HepG2 (cell line): ENCODE measurements around the gene CAPN10. TPM values are rescaled to one million over a fixed set of nuclear protein-coding genes. Genes with fewer than 3 reads are reported as not detected.

ENCODE experiments used
- ATRX ChIP-seq: sonication (generic); formaldehyde crosslinking; IDR thresholded peaks from 2 replicates; pipeline ENCODE4 v1.4.0; 2020; ENCODE audit warnings: missing genetic modification reagents, borderline replicate concordance
- HNRNPLL ChIP-seq: fragments of 200-400 bp; formaldehyde crosslinking; IDR thresholded peaks from 2 replicates; pipeline ENCODE4 v1.6.1; 2017; ENCODE audit warnings: mild to moderate bottlenecking, low read depth, low read length; ENCODE audit not compliant: poor library complexity, severe bottlenecking
- IKZF4 ChIP-seq: sonication (generic); formaldehyde crosslinking; IDR thresholded peaks from 2 replicates; pipeline ENCODE4 v1.5.1; 2020; ENCODE audit warnings: borderline replicate concordance, mild to moderate bottlenecking, low read depth, missing genetic modification reagents; ENCODE audit errors: not compliant biosample characterization
- ZFP36L2 ChIP-seq: sonication (generic); formaldehyde crosslinking; IDR thresholded peaks from 2 replicates; pipeline ENCODE4 v1.4.0; 2020; ENCODE audit warnings: missing genetic modification reagents
- ZNF282 ChIP-seq: fragments of 450-650 bp; IDR thresholded peaks from 2 replicates; pipeline ENCODE4 v1.6.1; 2018; ENCODE audit not compliant: partially characterized antibody
- ZNF451 ChIP-seq: sonication (generic); formaldehyde crosslinking; IDR thresholded peaks from 2 replicates; pipeline ENCODE4 v1.5.0; 2020; ENCODE audit warnings: mild to moderate bottlenecking, missing genetic modification reagents
- ZNF570 ChIP-seq: sonication (generic); formaldehyde crosslinking; IDR thresholded peaks from 2 replicates; pipeline ENCODE4 v1.4.0; 2020; ENCODE audit warnings: mild to moderate bottlenecking, missing genetic modification reagents, borderline replicate concordance
- polyA plus RNA-seq, 8 experiments: library from polyadenylated mRNA; depleted of rRNA in 3 of 8; stranded (reverse) in 7 of 8; unstranded in 1 of 8; fragments of >200 nt; fragmentation: Illumina TruSeq in 4 of 8; extraction: Trizol in 4 of 8; gene quantifications; 2 replicates each; pipeline versions ENCODE4 v1.2.1 to v1.2.3, GENCODE V29; 2011 to 2016; ENCODE audit warnings: low read depth in 4 of 8, missing spikeins in 1 of 8, mixed read lengths in 1 of 8; ENCODE audit not compliant: insufficient read depth in 1 of 8
- total RNA-seq, 5 experiments: library from RNA; depleted of rRNA; stranded (reverse); fragments of >200 nt; fragmentation: Illumina TruSeq; extraction: Trizol; gene quantifications; 2 replicates each; pipeline ENCODE4 v1.2.3, GENCODE V29; 2016; ENCODE audit warnings: low read depth in 1 of 5
- TF ChIP-seq, protein P1 (sequence below): fragments of 450-650 bp; IDR thresholded peaks from 2 replicates; pipeline ENCODE4 v1.6.1; 2017; ENCODE audit warnings: mild to moderate bottlenecking
- TF ChIP-seq, protein P2 (sequence below): sonication (generic); formaldehyde crosslinking; conservative IDR thresholded peaks from 2 replicates; pipeline ENCODE4 v1.4.0; 2020; ENCODE audit warnings: missing genetic modification reagents
- TF ChIP-seq, protein P3 (sequence below): sonication (generic); formaldehyde crosslinking; IDR thresholded peaks from 2 replicates; pipeline ENCODE4 v1.4.0; 2020; ENCODE audit warnings: mild to moderate bottlenecking, missing genetic modification reagents
- TF ChIP-seq, protein P4 (sequence below): sonication (generic); formaldehyde crosslinking; IDR thresholded peaks from 2 replicates; pipeline ENCODE4 v1.4.0; 2020; ENCODE audit warnings: missing genetic modification reagents
- TF ChIP-seq, protein P5 (sequence below): sonication (generic); formaldehyde crosslinking; conservative IDR thresholded peaks from 2 replicates; pipeline ENCODE4 v1.8.1; 2023; ENCODE audit warnings: missing genetic modification reagents
- TF ChIP-seq, protein P6 (sequence below): IDR thresholded peaks from 2 replicates; pipeline ENCODE4 v1.6.1; 2016; ENCODE audit warnings: control low read depth

CAPN10 gene
- total and polyA plus RNA-seq, 2 of the 13 experiments (the other 11 are each of a cell fraction or from before 2014, with no cell fraction given) = 27.6 to 32.4 TPM

DNA sequence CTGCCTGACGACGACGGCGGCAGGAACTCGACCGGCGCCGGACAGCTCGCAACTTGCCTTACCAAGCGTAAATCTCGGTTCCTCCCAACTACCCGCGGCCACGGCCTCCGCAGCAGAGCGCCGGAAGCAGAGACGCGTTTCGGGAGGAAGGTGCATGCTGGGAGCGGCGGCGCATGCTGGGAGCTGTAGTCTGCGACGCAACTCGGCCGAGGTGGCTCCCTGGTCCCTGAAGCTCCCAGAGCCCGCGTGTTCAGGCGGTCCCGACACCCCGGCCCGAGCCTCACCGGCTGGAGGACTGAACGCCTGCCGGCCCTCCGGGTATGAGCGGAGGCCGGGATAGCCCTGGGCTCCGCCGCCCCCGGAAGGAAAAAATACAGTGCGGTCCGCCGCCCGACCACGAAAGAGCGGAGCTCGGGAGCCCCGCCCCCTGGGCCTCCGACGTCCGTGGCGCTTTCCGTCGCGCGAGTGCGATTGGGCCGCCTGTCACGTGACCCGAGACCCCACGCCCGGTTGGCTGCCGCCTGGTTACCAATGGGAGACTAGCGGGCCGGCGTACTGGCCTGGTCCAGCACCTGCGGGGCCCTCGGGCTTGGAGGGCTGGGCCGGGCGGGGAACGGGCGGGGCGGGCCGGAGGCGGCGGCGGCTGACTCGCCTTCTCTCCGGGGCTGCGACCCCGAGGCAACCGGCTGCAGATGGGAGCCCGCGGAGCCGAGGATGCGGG lies at the start of gene CAPN10 (continued):
- TF ChIP-seq, protein P1, sequence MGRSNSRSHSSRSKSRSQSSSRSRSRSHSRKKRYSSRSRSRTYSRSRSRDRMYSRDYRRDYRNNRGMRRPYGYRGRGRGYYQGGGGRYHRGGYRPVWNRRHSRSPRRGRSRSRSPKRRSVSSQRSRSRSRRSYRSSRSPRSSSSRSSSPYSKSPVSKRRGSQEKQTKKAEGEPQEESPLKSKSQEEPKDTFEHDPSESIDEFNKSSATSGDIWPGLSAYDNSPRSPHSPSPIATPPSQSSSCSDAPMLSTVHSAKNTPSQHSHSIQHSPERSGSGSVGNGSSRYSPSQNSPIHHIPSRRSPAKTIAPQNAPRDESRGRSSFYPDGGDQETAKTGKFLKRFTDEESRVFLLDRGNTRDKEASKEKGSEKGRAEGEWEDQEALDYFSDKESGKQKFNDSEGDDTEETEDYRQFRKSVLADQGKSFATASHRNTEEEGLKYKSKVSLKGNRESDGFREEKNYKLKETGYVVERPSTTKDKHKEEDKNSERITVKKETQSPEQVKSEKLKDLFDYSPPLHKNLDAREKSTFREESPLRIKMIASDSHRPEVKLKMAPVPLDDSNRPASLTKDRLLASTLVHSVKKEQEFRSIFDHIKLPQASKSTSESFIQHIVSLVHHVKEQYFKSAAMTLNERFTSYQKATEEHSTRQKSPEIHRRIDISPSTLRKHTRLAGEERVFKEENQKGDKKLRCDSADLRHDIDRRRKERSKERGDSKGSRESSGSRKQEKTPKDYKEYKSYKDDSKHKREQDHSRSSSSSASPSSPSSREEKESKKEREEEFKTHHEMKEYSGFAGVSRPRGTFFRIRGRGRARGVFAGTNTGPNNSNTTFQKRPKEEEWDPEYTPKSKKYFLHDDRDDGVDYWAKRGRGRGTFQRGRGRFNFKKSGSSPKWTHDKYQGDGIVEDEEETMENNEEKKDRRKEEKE = no peak
- TF ChIP-seq ZNF451 (CRISPR knock-in tag) = no peak
- TF ChIP-seq, protein P2, sequence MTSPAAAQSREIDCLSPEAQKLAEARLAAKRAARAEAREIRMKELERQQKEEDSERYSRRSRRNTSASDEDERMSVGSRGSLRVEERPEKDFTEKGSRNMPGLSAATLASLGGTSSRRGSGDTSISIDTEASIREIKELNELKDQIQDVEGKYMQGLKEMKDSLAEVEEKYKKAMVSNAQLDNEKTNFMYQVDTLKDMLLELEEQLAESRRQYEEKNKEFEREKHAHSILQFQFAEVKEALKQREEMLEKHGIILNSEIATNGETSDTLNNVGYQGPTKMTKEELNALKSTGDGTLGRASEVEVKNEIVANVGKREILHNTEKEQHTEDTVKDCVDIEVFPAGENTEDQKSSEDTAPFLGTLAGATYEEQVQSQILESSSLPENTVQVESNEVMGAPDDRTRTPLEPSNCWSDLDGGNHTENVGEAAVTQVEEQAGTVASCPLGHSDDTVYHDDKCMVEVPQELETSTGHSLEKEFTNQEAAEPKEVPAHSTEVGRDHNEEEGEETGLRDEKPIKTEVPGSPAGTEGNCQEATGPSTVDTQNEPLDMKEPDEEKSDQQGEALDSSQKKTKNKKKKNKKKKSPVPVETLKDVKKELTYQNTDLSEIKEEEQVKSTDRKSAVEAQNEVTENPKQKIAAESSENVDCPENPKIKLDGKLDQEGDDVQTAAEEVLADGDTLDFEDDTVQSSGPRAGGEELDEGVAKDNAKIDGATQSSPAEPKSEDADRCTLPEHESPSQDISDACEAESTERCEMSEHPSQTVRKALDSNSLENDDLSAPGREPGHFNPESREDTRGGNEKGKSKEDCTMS = no peak
- no peak for TF ChIP-seq ZNF570 (CRISPR knock-in tag)
- TF ChIP-seq ZFP36L2 (CRISPR knock-in tag) = 0 out of 2 replicates have a peak, but pooled peaks have one; percentile 60
- peak; percentile 90 for TF ChIP-seq HNRNPLL
- TF ChIP-seq IKZF4 = peak; percentile 15
- TF ChIP-seq ZNF282 = no peak
- TF ChIP-seq, protein P3, sequence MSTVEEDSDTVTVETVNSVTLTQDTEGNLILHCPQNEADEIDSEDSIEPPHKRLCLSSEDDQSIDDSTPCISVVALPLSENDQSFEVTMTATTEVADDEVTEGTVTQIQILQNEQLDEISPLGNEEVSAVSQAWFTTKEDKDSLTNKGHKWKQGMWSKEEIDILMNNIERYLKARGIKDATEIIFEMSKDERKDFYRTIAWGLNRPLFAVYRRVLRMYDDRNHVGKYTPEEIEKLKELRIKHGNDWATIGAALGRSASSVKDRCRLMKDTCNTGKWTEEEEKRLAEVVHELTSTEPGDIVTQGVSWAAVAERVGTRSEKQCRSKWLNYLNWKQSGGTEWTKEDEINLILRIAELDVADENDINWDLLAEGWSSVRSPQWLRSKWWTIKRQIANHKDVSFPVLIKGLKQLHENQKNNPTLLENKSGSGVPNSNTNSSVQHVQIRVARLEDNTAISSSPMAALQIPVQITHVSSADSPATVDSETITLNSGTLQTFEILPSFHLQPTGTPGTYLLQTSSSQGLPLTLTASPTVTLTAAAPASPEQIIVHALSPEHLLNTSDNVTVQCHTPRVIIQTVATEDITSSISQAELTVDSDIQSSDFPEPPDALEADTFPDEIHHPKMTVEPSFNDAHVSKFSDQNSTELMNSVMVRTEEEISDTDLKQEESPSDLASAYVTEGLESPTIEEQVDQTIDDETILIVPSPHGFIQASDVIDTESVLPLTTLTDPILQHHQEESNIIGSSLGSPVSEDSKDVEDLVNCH (CRISPR knock-in tag) = no peak; the same call in 1 of the 2 replicates
- TF ChIP-seq, protein P4, sequence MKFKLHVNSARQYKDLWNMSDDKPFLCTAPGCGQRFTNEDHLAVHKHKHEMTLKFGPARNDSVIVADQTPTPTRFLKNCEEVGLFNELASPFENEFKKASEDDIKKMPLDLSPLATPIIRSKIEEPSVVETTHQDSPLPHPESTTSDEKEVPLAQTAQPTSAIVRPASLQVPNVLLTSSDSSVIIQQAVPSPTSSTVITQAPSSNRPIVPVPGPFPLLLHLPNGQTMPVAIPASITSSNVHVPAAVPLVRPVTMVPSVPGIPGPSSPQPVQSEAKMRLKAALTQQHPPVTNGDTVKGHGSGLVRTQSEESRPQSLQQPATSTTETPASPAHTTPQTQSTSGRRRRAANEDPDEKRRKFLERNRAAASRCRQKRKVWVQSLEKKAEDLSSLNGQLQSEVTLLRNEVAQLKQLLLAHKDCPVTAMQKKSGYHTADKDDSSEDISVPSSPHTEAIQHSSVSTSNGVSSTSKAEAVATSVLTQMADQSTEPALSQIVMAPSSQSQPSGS = no peak; the same call in 1 of the 2 replicates
- TF ChIP-seq ATRX (CRISPR knock-in tag) = no peak
- TF ChIP-seq, protein P5, sequence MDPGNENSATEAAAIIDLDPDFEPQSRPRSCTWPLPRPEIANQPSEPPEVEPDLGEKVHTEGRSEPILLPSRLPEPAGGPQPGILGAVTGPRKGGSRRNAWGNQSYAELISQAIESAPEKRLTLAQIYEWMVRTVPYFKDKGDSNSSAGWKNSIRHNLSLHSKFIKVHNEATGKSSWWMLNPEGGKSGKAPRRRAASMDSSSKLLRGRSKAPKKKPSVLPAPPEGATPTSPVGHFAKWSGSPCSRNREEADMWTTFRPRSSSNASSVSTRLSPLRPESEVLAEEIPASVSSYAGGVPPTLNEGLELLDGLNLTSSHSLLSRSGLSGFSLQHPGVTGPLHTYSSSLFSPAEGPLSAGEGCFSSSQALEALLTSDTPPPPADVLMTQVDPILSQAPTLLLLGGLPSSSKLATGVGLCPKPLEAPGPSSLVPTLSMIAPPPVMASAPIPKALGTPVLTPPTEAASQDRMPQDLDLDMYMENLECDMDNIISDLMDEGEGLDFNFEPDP (CRISPR knock-in tag) = 0 out of 2 replicates have a peak, but pooled peaks have one; percentile 17
- TF ChIP-seq, protein P6, sequence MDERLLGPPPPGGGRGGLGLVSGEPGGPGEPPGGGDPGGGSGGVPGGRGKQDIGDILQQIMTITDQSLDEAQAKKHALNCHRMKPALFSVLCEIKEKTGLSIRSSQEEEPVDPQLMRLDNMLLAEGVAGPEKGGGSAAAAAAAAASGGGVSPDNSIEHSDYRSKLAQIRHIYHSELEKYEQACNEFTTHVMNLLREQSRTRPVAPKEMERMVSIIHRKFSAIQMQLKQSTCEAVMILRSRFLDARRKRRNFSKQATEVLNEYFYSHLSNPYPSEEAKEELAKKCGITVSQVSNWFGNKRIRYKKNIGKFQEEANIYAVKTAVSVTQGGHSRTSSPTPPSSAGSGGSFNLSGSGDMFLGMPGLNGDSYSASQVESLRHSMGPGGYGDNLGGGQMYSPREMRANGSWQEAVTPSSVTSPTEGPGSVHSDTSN (CRISPR knock-in tag) = no peak
